Psoas muscle (tissue), 8 donors: ENCODE results near the gene SLC35A2. TPM values are rescaled to one million over a fixed set of nuclear protein-coding genes. Genes with fewer than 3 reads are reported as not detected.
"Not testable (repeated sequence)": the region's sequence is repeated elsewhere in the genome, so short reads cannot be mapped to it uniquely, and the experiment has no call there.

ENCODE experiments used
- ATAC-seq, 4 donors: fragments of 200-7000 bp; cut with Tn5 transposase; one replicate each; pipeline ENCODE4 v1.9.1; 2020; ENCODE audit warnings: moderate library complexity in 3 of 4, mild to moderate bottlenecking in 2 of 4
- DNase-seq, 2 donors: peaks; one replicate each; pipeline ENCODE4 v3.0.0-alpha.2; 2020
- H3K27ac ChIP-seq: fragments of 200-600 bp; one replicate; pipeline ENCODE4 v1.8.0; 2022
- H3K27me3 ChIP-seq, 3 donors: fragments of 200-600 bp in 1 of 3; one replicate each; pipeline versions ENCODE4 v1.6.1 to v1.8.0; 2013 to 2022; ENCODE audit warnings: low read length in 2 of 3, mild to moderate bottlenecking in 2 of 3, moderate library complexity in 1 of 3; ENCODE audit not compliant: insufficient read depth in 3 of 3
- H3K36me3 ChIP-seq, 2 donors: fragments of 200-600 bp in 1 of 2; one replicate each; pipeline versions ENCODE4 v1.6.1 to v1.8.0; 2013 to 2022; ENCODE audit warnings: low read depth in 1 of 2, mild to moderate bottlenecking in 1 of 2, moderate library complexity in 1 of 2; ENCODE audit not compliant: insufficient read depth in 1 of 2
- H3K4me1 ChIP-seq: fragments of 200-600 bp; one replicate; pipeline ENCODE4 v1.8.0; 2022
- H3K4me3 ChIP-seq: fragments of 200-600 bp; one replicate; pipeline ENCODE4 v1.8.0; 2022; ENCODE audit warnings: mild to moderate bottlenecking
- H3K9me3 ChIP-seq: fragments of 200-600 bp; one replicate; pipeline ENCODE4 v1.8.0; 2022
- WGBS, 3 donors: extraction: QIAGEN DNeasy Blood & Tissue Kit; methylation state at CpG; one replicate each; pipeline versions ENCODE4 v1.1.6 to v1.1.7; 2013; 5-methylcytosine and 5-hydroxymethylcytosine counted together
- intact Hi-C, 2 donors: fragments of 100-400 bp; cut with DNase I; formaldehyde crosslinking; loops; one replicate each; pipeline versions ENCODE4 v1.11.0 to v1.14.2; 2022
- polyA plus RNA-seq, 3 donors: library from polyadenylated mRNA; stranded (reverse); fragments of 200-250 nt; gene quantifications; one replicate each; pipeline ENCODE4 v1.2.3, GENCODE V29; 2013
- total RNA-seq, 4 donors: library from RNA; stranded (reverse); fragmentation: NEBNext Ultra II Directional in 2 of 4; extraction: Animal tissue kit (Norgen Biotek cat#: 25700) in 2 of 4; gene quantifications; one replicate each; pipeline versions ENCODE4 v1.2.1 to v1.2.4, GENCODE V29; 2021 to 2023
- TF ChIP-seq, protein P1 (sequence below): fragments of 200-600 bp; IDR thresholded peaks from one replicate; pipeline ENCODE4 v1.8.0; 2022; ENCODE audit warnings: antibody characterized with exemption
- donor health status: healthy with polysubstance abuse.
- donor health status: DM: no; HTN: no; CAD: no; lungs with moderate emphysema.
- donor health status: Bipolar disorder and iron deficiency.
- donor health status: healthy.
- donor health status: DM: yes; HTN: yes; CAD: no.
- donor health status: DM: no; HTN: no; CAD: no.
- donor health status: DM: no; HTN: no; CAD: no.
- donor health status: DM: yes; HTN: yes; CAD: no.

The SLC35A2 gene
- total and polyA plus RNA-seq, 7 donors = 8.8 to 26.1 (median 13.2) TPM

GRCh38 chrX:48891402-48892288 lies 19.8 kb downstream of the SLC35A2 start:
- Histone ChIP-seq H3K27me3 (no peaks in the 10 kb centered on the region), H3K9me3 (no peaks in the 10 kb centered on the region), H3K4me3 (peak overlapping the region; percentile 76), H3K36me3 (peaks cover 0 to 25% of the 10 kb centered on the region in 2 donors), H3K27ac (peak overlapping the region; percentile 60), H3K4me1 (peaks cover 7% of the 10 kb centered on the region)
- 2 to 29% (median 8%) methylated on average over 13 to 68 of the region's 68 CpGs for WGBS, 3 donors
- intact Hi-C loops = no loop called here
- TF ChIP-seq, protein P1, sequence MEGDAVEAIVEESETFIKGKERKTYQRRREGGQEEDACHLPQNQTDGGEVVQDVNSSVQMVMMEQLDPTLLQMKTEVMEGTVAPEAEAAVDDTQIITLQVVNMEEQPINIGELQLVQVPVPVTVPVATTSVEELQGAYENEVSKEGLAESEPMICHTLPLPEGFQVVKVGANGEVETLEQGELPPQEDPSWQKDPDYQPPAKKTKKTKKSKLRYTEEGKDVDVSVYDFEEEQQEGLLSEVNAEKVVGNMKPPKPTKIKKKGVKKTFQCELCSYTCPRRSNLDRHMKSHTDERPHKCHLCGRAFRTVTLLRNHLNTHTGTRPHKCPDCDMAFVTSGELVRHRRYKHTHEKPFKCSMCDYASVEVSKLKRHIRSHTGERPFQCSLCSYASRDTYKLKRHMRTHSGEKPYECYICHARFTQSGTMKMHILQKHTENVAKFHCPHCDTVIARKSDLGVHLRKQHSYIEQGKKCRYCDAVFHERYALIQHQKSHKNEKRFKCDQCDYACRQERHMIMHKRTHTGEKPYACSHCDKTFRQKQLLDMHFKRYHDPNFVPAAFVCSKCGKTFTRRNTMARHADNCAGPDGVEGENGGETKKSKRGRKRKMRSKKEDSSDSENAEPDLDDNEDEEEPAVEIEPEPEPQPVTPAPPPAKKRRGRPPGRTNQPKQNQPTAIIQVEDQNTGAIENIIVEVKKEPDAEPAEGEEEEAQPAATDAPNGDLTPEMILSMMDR = peak; percentile 35
- ATAC-seq = peak; percentile 90 to 97 (median 94)
- peak; percentile 85 to 92 for DNase-seq

DNA sequence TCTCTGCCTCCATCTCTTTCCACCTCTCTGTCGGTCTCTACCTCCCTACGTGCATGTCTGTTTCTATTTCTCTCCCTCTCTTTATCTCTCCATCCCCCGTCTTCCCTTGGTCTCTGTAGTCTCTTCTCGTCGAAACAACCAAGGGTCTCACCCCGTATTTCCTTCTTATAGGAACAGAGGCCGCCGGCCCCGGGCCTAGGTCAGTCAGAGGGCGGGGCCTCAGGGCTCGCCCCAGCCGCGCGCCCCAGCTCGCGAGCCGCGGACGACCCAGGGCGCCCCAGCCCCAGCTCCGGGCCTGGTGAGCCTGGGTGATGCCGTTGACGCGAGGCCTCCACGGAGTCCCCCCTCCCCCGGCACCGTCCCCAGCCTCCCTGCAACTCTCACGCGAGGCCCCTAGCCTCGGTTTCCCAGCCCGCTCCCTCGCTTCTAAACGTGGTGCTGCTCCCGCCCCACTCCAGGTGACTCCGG lies 20.5 kb downstream of the SLC35A2 start:
- Histone ChIP-seq H3K9me3 (no peaks in the 10 kb centered on the region), H3K27ac (peak overlapping the region; percentile 60), H3K4me3 (peak overlapping the region; percentile 76), H3K36me3 (peaks cover 0 to 25% of the 10 kb centered on the region in 2 donors), H3K4me1 (peaks cover 7% of the 10 kb centered on the region), H3K27me3 (no peaks in the 10 kb centered on the region)
- TF ChIP-seq, protein P1 = no peak
- 1 to 34% (median 1%) methylated on average over 18 to 35 of the region's 35 CpGs for WGBS, 3 donors
- ATAC-seq (peak; percentile 41 to 59 (median 50)), DNase-seq (peak in 1 of 2 donors; percentile 61)
- intact Hi-C loops = no loop called here

DNA sequence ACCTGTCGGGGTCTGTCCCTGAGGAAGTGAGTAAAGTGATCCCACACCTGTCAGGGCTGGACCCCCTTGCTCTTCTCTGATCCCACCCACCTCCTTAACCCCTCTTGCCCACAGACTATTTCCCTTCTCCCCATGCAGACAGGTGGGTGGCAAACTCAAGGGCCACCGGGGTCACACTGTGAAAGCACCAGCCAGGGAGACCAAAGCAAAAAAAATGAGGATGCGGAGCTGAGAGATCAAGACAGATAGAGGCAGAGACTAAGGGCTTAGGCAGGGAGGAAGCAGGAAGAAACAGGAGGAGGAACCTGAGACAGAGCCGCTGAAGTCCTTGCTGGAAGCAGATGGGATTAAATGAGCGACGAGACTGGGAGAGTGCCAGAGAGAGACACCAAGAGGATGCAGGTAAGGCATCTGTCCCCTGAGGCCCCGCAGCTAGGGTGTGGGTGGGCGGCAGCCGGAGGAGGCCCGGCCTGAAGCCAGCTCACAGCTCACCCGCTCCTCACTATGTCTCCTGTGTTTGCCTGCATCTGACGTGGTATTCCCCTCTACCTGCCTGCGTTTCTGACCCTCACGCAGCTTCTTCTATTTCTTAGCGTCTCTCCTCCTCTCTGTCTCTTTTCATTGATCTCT lies 21.0 kb downstream of the SLC35A2 start:
- intact Hi-C loops = no loop called here
- TF ChIP-seq, protein P1 = no peak
- Histone ChIP-seq H3K36me3 (peaks cover 0 to 23% of the 10 kb centered on the region in 2 donors), H3K27me3 (no peaks in the 10 kb centered on the region), H3K4me1 (peaks cover 7% of the 10 kb centered on the region), H3K27ac (no peak overlapping the region), H3K9me3 (no peaks in the 10 kb centered on the region), H3K4me3 (peak overlapping the region; percentile 76)
- DNase-seq (no peak), ATAC-seq (no peak)
- 24 to 55% (median 41%) methylated on average over 8 to 15 of the region's 15 CpGs for WGBS, 3 donors

DNA sequence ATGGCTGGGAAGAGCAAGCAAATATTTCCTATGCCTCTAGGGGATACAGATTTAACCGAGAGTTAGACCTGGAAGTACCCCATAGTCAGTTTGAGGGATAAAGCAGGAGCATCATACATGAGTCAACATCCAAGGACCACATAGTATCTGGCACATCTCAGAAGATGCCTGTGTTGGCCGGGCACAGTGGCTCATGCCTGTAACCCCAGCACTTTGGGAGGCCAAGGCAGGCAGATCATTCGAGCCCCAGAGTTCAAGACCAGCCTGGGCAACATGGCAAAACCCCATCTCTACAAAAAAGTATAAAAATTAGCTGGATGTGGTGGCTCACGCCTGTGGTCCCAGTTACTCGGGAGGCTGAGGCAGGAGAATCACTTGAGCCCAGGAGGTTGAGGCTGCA lies 24.9 kb downstream of the SLC35A2 start:
- WGBS, 3 donors = 67 to 82% (median 78%) methylated on average over 5 of the region's 5 CpGs
- H3K27ac ChIP-seq, H3K9me3 ChIP-seq, H3K4me1 ChIP-seq, ATAC-seq, DNase-seq, intact Hi-C loops, H3K27me3 ChIP-seq, H3K4me3 ChIP-seq, H3K36me3 ChIP-seq: not testable (repeated sequence)

DNA sequence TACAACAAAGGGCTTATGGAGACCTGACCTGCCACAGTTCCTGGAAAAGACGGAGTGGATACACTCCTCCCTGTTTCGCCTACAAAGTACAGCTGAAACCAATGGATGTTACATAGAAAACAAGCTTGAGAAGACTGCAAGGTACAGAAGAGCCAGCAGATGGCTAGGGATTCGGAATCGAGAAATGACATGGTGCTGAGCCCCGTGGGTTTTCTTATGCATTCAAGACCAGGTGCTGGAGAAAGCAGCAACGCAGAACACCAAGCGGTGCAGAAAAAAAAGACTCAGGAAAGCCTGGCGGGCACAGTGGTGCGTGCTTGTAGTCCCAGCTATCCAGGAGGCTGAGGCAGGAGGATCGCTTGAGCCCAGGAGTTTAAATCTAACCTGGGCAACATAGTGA lies 27.7 kb downstream of the SLC35A2 start:
- DNase-seq = no peak
- H3K4me3 ChIP-seq = no peak overlapping the region
- no peaks in the 10 kb centered on the region for H3K27me3 ChIP-seq
- H3K4me1 ChIP-seq = no peaks in the 10 kb centered on the region
- H3K27ac ChIP-seq = no peak overlapping the region
- intact Hi-C loops = no loop called here
- TF ChIP-seq, protein P1 = no peak
- no peak for ATAC-seq
- WGBS, 3 donors = 58 to 69% (median 67%) methylated on average over 9 to 10 of the region's 10 CpGs
- H3K9me3 ChIP-seq = no peaks in the 10 kb centered on the region
- no peaks in the 10 kb centered on the region for H3K36me3 ChIP-seq

DNA sequence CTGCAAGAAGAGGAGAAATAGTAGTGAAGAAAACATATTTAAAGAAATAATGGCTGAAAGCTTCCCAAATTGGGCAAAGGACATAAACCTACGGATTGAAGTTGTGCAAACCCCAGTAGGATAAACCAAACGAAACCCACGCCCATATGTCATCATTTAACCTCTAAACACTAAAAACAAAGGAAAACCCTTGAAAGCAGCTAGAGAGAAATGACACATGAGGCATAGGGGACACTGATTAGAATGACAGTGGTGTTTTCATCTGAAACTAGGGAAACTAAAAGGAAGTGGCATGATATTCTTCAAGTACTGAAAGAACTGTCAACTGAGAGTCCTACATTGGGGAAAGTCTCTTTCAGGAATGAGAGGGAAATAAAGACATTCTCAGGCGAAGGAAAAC lies 34.5 kb downstream of the SLC35A2 start:
- 53 to 73% (median 60%) methylated on average over 3 to 4 of the region's 4 CpGs for WGBS, 3 donors
- intact Hi-C loops = not testable (repeated sequence)

DNA sequence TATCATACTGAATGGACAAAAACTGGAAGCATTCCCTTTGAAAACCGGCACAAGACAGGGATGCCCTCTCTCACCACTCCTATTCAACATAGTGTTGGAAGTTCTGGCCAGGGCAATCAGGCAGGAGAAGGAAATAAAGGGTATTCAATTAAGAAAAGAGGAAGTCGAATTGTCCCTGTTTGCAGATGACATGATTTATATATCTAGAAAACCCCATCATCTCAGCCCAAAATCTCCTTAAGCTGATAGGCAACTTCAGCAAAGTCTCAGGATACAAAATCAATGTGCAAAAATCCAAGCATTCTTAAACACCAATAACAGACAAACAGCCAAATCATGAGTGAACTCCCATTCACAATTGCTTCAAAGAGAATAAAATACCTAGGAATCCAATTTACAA lies 39.4 kb downstream of the SLC35A2 start:
- H3K27ac ChIP-seq, intact Hi-C loops, H3K27me3 ChIP-seq, H3K4me3 ChIP-seq, ATAC-seq, H3K9me3 ChIP-seq, H3K36me3 ChIP-seq, DNase-seq, H3K4me1 ChIP-seq: not testable (repeated sequence)
- 48 to 70% (median 66%) methylated on average over 1 of the region's 2 CpGs for WGBS, 3 donors

More for the DNA sequence above, 34.5 kb downstream of the SLC35A2 start:
- H3K4me1 ChIP-seq, H3K27ac ChIP-seq, H3K4me3 ChIP-seq, ATAC-seq, H3K36me3 ChIP-seq, DNase-seq, H3K9me3 ChIP-seq, H3K27me3 ChIP-seq: not testable (repeated sequence)
